ENCODE results near the gene TESK2.
A peak's percentile ranks its signal among the peaks of the same experiment; 100 is the strongest.
"Not testable (repeated sequence)": the region's sequence is repeated elsewhere in the genome, so short reads cannot be mapped to it uniquely, and the experiment has no call there.

TESK2 gene, protein sequence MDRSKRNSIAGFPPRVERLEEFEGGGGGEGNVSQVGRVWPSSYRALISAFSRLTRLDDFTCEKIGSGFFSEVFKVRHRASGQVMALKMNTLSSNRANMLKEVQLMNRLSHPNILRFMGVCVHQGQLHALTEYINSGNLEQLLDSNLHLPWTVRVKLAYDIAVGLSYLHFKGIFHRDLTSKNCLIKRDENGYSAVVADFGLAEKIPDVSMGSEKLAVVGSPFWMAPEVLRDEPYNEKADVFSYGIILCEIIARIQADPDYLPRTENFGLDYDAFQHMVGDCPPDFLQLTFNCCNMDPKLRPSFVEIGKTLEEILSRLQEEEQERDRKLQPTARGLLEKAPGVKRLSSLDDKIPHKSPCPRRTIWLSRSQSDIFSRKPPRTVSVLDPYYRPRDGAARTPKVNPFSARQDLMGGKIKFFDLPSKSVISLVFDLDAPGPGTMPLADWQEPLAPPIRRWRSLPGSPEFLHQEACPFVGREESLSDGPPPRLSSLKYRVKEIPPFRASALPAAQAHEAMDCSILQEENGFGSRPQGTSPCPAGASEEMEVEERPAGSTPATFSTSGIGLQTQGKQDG

DNA sequence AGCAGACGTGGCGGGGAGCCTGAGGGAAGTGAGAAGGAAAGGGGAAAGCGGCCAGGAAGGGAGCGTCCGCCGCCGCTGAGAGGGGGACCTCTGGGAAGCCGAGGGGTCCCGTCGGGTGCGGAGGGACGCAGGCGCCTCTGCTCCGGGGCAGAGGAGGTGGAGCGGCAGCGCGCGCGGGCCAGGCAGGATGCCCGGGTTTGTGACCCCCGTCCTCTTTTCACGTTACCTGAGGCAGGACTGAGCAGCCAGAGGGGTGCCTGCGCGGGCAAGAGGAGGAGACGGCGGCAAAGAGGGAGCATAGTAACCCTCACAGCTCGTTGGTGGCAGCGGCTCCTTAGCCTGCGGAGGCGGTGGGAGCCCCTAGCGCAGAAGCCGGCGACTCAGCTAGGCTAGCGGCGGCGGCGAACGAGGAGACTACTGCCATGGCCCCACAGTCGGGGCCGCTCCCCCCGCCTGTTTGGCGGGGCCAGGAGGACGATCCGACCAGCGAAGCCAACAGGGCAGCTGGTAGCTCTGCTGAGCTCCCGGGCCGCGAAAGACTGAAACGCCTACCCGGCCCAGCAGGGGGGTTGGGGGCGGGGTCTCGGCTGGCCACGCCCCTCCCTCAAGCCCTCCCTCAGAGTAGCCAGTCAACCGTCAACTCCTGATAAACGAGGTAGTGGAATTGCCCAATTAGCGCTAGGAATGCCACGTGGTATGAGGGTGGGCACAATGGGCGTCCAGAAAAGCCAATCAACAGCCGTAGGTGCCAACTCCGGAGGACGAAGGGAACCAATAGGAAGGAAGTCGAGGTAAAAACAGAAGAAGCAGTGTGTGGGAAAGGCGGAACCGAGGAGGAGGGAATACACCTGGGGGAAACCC is at the start of gene TESK2:
TESK2 (minus strand) TSS at position 538 of the 861 bp plus-strand sequence. CDS start 33,378 bp downstream, outside the sequence.
- DNase-seq = peak; percentile 92 to 99 (median 97)

DNA sequence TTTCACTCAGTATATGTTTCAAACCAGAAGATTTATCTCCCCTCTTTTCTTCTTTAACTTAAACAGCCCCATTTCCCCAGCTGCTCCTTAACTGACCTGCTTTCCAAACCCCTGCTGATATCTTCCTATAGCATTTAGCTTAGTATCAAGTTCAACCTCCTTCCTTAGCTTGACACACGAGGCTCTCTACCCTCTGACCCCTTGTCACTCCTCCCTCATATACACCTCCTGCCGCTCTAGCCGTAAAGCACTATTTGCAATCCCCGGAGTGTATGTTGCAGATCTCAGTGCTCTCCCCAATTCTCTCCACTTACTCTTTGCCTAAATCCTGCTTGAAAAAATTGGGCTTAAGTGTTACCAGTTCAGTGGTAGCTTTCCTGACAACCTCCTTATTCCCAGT is 45.9 kb upstream of the TESK2 start:
- no peak for DNase-seq

DNA sequence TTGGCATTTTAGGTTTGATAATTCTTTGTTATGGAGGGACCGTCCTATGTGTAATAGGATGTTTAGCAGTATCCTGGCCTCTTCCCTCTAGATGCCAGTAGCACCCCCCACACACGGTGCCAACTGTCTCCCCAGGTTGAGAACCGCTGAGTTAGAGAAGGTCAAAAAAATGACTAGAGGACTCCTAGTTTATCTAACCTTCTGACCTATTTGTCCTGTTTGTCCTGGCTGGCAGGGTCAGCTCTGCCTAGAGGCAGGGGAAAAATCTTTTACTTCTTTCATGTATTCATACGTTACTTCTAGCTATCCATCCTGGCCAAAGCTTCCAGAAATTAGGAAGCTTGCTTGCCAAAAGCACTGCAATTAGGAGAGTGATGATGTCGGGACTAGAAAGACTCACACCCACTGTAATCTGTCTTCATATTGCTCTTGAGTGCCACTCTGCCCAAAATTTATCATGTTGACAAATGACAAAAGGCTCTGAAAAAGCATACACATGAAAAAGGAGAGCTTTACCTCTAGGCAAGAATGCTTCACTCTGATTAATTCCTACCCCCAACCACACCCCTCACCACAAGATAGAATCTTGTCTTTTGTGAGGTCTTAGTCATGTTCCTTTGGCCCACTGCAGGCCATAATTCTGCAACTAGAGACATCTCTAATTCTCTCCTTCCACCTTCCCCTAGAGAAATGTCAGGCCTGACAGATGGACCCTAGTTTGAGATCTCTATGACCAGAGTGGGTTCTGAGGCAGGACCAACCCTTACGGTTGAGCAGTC is 45.2 kb upstream of the TESK2 start:
- DNase-seq = no peak

DNA sequence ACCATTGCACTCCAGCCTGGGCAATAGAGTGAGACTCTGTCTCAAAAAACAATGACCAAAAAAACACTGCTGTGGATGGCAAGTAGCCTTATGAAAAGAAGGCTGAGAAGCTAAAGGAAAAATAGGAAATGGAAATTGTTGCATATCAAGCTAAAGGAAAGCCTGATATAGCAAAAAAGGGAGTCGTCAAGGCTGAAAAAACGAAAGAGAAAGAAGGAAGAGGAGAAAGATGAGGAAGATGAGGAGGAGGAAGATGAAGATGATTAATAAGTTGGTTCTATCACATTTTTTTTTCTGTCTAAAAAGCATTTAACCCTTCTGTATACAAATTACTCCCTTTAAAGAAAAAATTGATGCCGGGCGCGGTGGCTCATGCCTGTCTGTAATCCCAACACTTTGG is 40.9 kb upstream of the TESK2 start:
- DNase-seq = no peak

DNA sequence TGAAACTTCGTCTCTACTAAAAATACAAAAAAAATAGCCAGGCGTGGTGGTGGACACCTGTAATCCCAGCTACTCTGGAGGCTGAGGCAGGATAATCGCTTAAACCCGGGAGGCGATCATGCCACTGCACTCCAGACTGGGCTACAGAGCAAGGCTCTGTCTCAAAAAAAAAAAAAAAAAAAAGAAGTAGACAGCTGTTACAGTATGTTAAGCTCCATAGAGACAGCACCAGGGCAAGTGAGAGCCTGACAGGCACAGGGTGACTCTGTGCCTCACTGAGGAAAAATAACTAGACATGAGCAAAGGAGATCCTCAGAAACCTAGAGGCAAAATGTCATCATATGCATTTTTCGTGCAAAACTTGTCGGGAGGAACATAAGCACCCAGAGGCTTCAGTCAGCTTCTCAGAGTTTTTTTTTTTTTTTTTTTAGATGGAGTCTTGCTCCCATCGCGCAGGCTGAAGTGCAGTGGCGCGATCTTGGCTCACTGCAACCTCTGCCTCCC is 39.7 kb upstream of the TESK2 start:
- no peak for DNase-seq

DNA sequence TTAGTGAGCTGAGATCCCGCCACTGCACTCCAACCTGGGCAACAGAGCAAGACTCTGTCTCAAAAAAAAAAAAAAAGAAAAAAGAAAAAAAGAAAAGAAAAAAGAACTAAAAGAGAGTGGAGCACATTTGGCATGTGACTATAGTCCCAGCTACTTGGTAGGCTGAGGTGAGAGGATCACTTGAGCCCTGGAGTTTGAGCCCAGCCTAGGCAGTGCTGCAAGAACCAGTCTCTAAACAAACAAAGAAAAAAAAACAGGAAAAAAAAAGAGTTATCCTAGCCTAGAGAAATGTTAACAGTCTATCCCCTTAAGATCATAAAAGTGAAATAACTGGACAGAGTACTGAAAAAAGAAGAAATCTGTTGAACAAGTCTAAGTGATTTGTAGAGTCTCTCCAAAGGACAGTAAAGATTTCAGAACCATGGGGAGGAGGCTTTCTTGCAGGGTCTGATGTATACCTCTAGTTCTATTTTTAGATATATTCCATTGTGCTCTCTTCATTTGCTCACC is 35.2 kb upstream of the TESK2 start:
- no peak for DNase-seq

DNA sequence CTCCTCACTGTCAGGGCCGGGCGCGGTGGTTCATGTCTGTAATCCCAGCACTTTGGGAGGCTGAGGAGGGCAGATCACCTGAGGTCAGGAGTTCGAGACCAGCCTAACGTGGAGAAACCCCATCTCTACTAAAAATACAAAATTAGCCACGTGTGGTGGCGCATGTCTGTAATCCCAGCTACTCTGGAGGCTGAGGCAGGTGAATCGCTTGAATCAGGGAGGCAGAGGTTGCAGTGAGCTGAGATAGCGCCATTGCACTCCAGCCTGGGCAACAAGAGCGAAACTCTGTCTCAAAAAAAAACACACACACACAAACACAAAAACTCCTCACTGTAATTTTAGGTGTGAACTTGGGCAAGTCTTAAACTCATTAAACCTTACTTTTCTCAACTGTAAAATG is 33.0 kb upstream of the TESK2 start:
- not testable (repeated sequence) for DNase-seq

DNA sequence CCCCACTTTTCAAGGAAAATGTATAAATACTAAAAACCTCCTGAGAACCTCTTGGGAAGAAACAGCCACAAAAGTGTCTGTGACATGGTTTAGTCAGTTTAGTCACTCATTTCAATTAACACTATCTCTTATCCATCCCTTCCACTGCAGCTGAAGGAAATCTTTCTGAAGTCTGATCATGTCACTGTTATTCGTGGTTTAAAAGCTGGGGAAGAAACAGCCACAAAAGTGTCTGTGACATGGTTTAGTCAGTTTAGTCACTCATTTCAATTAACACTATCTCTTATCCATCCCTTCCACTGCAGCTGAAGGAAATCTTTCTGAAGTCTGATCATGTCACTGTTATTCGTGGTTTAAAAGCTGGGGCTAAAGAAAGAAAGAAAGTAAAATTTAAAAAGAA is 32.6 kb upstream of the TESK2 start:
- DNase-seq = not testable (repeated sequence)

DNA sequence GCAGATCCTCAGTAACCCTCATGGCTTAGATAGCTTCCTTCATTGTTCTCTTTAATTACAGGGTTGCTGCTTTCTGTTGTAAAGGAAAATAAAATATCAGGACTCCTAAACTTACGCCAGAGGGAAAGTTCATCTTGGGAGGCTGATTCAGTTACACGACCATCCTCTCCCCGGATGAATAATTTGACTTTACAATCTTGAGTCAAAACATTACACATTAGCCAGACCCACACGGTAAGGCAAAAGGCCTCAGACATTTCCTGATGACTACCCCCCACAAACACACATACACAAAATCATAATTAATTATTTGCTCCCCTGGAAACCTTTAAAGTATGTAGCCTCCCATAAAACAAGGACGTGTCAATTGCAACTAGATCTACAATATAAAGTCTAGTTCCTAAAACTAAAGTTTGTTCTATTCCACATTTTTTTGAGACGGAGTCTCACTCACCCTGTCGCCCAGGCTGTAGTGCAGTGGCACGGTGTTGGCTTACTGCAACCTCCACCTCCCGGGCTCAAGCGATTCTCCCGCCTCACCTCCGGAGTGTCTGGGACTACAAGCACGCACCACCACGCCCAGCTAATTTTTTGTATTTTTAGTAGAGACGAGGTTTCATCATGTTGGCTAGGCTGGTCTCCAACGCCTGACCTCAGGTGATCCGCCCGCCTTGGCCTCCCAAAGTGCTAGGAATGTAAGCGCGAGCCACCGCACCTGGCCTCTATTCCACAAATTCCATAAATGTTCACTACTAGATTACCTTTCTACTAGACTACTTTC is 31.6 kb upstream of the TESK2 start:
- DNase-seq = no peak

DNA sequence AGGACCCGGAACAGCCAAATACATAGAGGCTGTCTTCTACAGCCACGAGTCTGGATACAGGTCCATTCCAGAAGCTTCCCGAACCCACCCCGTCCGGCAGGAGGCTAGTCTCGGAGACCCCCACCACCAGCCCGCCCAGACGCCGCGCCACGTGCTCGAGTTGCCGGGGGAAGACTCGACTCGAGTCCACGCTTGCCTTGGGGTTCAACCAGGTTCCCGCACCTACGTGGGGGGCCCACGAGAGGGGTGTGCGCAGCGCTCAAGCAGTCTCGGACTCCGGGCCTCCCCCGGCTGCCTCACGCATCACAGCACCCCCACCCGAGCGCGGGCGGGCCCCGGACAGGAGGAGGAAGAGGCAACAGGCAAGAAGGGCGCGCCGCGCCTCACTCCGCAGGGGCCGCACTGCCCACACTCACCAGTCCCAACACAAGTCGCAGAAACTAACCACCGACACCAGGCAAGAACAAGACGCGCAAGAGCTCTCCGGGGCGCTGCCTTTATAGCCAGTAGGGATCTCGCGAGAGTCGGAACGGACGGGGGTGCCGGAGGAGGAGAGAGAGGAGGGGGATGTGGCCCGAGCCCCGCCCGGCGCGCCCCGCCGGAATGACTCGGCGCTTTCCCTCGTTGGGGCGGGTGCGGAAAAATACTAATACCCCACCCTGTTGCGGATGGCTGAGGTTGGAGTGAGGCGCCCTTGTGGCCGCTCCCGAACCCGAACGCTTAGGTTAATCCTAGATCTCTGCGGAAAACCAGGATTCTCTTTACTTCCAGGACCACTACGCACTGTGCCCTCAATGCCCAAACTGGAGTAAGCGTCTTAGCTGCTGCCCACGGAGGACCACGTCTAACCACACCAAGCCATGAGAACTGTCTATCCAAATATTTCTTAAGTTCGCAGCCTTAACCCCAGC is 30.7 kb upstream of the TESK2 start, which contains the start of gene PRDX1:
PRDX1 (minus strand) TSS at position 472 of the 911 bp plus-strand sequence. CDS start 2,841 bp downstream, outside the sequence.
- DNase-seq = peak; percentile 86 to 95 (median 92)

DNA sequence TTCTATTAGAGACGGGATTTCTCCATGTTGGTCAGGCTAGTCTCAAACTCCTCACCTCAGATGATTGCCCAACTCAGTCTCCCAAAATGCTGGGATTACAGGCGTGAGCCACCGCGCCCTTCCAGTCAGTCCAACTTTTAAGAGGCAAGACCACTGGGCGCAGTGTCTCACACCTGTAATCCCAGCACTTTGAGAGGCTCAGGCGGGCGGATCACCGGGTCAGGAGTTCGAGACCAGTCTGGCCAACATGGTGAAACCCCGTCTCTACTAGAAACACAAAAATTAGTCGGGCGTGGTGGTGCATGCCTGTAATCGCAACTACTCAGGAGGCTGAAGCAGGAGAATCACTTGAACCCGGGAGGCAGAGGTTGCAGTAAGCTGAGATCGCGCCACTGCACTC is 28.8 kb upstream of the TESK2 start:
- DNase-seq = not testable (repeated sequence)

DNA sequence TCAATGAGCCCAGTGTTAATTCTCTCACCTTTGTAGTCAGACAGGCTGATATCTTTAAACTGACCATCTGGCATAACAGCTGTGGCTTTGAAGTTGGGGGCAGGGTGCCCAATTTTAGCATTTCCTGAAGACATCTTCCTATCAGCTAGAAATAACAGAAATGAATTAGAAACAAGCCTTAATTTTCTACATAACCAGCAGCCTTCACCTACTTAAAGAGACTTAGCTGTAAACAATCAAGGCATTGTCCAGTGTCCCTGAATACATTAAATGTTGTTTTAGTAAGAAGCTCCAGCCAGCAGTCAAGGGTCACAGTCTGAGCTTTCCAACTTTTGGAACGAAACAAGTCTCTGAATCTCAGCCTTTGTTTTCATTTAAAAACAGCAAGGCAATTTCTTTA is 27.9 kb upstream of the TESK2 start:
- DNase-seq = no peak

DNA sequence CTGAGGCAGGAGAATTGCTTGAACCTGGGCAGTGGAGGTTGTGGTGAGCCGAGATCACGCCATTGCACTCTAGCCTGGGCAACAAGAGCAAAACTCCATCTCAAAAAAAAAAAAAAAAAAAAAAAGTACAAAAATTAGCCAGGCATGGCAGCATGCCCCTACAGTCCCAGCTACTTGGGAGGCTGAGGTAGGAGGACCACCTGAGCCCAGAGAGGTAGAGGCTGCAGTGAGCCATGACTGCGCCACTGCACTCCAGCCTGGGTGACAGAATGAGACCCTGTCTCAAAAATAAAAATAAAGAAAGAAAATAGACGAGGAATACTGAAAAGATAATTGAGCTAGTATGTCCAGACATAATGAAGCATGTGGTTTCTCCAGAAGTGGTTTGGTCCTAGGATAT is 27.4 kb upstream of the TESK2 start:
- not testable (repeated sequence) for DNase-seq

DNA sequence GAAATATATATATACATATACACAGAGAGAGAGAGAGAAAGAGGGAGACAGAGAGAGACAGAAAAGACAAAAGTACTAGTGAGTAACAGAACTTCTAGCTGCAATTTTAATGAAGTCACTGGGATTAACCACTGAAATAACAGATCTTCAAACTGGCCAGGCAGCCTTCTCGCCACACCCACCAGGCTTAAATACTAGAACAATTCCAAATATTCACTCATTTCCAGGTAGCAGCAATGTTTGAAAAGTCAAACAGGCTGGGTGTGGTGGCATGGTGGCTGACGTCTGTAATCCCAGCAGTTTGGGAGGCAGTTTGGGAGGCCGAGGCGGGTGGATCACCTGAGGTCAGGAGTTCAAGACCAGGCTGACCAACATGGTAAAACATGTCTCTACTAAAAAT is 25.5 kb upstream of the TESK2 start:
- no peak for DNase-seq

DNA sequence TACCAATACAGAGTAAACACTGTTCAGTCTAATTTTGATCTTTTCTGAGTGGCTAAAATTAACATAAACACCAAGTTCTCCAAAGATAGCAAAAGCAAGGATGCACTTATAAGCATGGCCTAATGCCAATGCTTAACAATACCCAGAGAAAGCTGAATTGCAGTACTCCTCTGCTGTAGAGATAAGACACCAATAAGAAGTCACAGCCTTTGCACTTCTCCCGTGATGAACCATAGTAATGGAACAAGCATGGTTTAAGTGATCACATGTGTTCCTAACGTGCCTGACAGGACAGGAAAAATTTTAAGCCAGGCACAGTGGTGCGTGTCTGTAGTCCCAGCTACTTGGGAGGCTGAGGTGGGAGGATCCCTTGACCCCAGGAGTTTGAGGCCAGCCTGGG is 25.1 kb upstream of the TESK2 start:
- no peak for DNase-seq

DNA sequence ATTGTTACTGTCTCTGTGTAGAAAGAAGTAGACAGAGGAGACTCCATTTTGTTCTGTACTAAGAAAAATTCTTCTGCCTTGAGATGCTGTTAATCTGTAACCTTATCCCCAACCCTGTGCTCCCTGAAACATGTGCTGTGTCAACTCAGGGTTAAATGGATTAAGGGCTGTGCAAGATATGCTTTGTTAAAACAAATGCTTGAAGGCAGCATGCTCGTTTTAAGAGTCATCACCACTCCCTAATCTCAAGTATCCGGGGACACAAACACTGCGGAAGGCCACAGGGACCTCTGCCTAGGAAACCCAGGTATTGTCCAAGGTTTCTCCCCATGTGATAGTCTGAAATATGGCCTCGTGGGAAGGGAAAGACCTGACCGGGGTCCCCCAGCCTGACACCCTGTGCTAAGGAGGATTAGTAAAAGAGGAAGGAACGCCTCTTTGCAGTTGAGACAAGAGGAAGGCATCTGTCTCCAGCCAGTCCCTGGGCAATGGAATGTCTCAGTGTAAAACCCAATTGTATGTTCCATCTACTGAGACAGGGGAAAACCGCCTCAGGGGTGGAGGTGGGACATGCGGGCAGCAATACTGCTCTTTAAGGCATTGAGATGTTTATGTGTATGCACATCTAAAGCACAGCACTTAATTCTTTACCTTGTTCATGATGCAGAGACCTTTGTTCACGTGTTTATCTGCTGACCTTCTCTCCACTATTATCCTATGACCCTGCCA is 22.7 kb upstream of the TESK2 start:
- DNase-seq = not testable (repeated sequence)

DNA sequence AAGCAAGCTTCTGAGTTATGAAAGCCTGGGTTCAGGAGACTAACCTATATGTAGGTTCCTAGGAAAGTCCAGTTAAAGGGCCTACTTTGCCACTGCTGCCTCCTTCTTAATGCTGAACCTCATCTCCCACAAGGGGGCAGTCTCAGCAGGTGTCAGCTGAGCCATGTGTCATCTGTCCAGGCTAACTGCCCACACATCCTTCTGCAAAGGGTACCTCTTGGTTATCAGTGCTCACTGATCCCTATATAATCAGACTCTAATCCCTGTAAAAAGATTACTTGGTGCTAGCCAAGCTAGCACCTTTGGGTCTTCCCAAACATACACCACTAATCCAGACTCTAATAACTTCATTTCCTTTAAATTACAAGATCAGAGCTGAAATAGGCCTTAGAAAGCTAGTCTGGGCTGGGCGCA is 21.7 kb upstream of the TESK2 start:
- DNase-seq = peak in 5 of 6 experiments; percentile 3 to 58 (median 34)

DNA sequence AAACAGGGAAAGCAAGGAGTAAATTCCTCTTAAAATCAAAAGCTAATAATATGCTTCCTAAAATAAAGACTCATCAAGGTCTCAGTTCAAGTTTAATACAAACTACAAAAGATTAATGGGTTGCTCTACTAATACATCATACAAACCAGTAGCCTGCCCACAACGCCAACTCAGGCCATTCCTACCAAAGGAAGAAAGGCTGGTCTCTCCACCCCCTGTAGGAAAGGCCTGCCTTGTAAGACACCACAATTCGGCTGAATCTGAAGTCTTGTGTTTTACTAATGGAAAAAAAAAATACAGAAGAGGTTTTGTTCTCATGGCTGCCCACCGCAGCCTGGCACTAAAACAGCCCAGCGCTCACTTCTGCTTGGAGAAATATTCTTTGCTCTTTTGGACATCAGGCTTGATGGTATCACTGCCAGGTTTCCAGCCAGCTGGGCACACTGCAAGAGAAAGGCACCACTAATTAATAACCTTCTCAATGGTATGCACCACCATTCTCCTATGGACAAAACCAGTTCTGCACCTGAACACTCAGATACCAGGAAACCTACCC is 20.1 kb upstream of the TESK2 start:
- DNase-seq = no peak
